ENCODE results near the gene CNOT1.

GRCh38 chr16:58501242-58502131, 128.1 kb downstream of the CNOT1 start:
- TF ChIP-seq POLR2A (IDR thresholded peaks at IDR 0.05; ENCODE audit: low read depth, low read length) (no peak), POU2F2 (IDR thresholded peaks at IDR 0.05; ENCODE audit: low read depth, low read length) (no peak), POLR2AphosphoS5 (IDR thresholded peaks at IDR 0.05; ENCODE audit: low read depth, low read length) (no peak), TAF1 (IDR thresholded peaks at IDR 0.05; ENCODE audit: low read depth, low read length) (no peak)
